GM19328 (cell line): ENCODE results near the gene PSMD3.
"Not testable (repeated sequence)": the region's sequence is repeated elsewhere in the genome, so short reads cannot be mapped to it uniquely, and the experiment has no call there.

Source experiments
- ATAC-seq: cut with Tn5 transposase; IDR thresholded peaks from one replicate; pipeline ENCODE4 v1.9.1; 2021; ENCODE audit warnings: mild to moderate bottlenecking, moderate library complexity; ENCODE audit not compliant: unreplicated experiment

The PSMD3 gene

DNA sequence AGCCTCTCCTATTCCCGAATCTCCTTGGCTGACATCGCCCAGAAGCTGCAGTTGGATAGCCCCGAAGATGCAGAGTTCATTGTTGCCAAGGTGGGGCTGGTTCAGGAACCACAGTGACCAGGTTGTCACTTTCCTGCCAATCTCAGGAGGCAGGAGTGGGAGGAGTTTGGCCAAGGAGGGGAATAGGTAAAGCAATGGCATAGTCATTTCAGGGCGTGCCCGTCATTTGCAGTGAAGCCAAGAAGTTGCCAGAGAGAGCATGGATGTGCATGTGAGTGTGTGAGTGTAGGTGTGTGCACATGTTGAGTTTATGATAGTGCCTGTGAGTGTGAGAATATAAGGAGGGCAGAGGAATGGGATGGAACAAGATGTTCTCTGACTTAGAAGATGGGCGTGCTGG, 14.8 kb downstream of the PSMD3 start:
- no peak for ATAC-seq

GRCh38 chr17:39996162-39996561, 15.6 kb downstream of the PSMD3 start:
- ATAC-seq: no peak

DNA sequence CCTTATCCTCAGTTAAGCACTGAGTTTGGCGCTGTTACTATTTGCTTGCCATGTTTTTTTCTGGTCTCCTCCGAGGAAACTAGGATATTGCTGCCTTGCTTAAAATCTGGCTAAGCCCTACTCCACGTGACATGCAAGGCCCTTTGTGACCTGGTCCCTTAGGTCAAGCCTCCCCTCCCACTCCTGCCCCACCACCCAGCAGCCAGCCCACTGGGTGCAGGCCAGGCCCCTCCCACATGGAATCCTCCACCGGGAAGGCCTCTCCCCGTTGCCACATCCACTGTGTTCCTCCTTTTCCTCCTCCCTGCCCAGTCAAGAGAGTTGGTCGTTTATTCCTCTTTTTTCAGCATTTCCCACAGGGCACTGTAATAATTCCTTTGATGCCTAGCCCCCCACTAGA, 16.2 kb downstream of the PSMD3 start:
- no peak for ATAC-seq

DNA sequence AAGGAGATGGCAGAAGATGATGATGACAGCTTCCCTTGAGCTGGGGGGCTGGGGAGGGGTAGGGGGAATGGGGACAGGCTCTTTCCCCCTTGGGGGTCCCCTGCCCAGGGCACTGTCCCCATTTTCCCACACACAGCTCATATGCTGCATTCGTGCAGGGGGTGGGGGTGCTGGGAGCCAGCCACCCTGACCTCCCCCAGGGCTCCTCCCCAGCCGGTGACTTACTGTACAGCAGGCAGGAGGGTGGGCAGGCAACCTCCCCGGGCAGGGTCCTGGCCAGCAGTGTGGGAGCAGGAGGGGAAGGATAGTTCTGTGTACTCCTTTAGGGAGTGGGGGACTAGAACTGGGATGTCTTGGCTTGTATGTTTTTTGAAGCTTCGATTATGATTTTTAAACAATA, 16.9 kb downstream of the PSMD3 start:
- ATAC-seq: no peak

- no peak for ATAC-seq
These were observed 18.5 kb downstream of the PSMD3 start for GRCh38 chr17:39999067-39999466.

GRCh38 chr17:40000161-40000560, 19.6 kb downstream of the PSMD3 start:
- no peak for ATAC-seq

DNA sequence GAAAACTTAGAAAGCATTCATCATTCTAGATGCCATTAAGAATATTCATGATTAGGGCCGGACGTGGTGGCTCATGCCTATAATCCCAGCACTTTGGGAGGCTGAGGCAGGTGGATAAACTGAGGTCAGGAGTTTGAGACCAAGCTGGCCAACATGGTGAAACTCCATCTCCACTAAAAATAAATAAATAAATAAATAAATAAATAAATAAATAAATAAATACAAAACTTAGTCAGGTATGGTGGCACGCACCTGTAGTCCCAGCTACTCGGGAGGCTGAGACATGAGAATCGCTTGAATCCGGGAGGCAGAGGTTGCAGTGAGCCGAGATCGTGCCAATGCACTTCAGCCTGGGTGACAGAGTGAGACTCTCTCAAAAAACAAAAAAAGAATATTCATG, 20.7 kb downstream of the PSMD3 start:
- ATAC-seq: not testable (repeated sequence)

DNA sequence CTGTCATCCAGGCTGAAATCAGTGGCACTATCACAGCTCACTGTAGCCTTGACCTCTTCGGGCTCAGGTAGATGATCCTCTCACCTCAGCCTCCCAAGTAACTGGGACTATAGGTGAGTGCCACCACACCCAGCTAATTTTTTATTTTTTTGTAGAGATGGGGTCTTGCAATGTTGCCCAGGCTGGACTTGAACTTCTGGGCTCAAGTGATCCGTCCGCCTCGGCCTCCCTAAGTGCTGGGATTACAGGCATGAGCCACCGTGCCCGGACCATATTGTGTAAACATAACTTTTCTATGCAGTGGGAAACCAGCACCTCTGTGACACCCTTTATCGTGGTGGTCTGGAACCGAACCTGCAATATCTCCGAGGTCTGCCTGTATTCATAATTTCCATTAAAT, 23.5 kb downstream of the PSMD3 start:
- no peak for ATAC-seq

DNA sequence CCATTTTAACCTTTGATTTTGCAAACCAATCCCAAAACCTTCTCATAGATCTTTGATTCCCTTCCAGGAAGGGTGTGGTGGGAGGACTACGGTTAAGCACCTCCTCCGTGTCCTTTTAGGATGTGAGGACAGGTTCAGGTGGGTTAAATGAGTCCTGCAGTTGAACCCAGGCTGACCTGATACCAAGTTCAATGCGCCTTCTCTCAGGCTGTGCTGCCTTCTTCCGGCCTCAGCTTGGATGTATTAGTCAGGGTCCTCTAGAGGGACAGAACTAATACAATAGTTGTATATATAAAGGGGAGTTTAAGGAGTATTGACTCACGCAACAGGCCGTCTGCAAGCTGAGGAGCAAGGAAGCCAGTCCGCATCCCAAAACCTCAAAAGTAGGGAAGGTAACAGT, 24.1 kb downstream of the PSMD3 start:
- no peak for ATAC-seq

- ATAC-seq: no peak
These were observed 24.9 kb downstream of the PSMD3 start for GRCh38 chr17:40005520-40005919.

GRCh38 chr17:40010946-40011500, 30.4 kb downstream of the PSMD3 start:
- ATAC-seq: not testable (repeated sequence)

DNA sequence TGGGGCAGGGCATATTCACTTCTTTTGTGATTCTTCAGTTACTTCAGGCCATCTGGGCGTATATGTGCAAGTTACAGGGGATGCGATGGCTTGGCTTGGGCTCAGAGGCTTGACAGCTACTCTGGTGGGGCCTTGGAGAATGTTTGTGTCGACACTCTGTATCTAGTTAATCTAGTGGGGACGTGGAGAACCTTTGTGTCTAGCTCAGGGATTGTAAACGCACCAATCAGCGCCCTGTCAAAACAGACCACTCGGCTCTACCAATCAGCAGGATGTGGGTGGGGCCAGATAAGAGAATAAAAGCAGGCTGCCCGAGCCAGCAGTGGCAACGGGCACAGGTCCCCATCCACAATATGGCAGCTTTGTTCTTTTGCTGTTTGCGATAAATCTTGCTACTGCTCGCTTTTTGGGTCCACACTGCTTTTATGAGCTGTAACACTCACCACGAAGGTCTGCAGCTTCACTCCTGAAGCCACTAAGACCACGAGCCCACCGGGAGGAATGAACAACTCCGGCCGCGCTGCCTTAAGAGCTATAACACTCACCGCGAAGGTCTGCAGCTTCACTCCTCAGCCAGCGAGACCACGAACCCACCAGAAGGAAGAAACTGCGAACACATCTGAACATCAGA, 31.5 kb downstream of the PSMD3 start:
- ATAC-seq: not testable (repeated sequence)

- ATAC-seq: no peak
These were observed 33.9 kb downstream of the PSMD3 start for GRCh38 chr17:40014375-40014980.

DNA sequence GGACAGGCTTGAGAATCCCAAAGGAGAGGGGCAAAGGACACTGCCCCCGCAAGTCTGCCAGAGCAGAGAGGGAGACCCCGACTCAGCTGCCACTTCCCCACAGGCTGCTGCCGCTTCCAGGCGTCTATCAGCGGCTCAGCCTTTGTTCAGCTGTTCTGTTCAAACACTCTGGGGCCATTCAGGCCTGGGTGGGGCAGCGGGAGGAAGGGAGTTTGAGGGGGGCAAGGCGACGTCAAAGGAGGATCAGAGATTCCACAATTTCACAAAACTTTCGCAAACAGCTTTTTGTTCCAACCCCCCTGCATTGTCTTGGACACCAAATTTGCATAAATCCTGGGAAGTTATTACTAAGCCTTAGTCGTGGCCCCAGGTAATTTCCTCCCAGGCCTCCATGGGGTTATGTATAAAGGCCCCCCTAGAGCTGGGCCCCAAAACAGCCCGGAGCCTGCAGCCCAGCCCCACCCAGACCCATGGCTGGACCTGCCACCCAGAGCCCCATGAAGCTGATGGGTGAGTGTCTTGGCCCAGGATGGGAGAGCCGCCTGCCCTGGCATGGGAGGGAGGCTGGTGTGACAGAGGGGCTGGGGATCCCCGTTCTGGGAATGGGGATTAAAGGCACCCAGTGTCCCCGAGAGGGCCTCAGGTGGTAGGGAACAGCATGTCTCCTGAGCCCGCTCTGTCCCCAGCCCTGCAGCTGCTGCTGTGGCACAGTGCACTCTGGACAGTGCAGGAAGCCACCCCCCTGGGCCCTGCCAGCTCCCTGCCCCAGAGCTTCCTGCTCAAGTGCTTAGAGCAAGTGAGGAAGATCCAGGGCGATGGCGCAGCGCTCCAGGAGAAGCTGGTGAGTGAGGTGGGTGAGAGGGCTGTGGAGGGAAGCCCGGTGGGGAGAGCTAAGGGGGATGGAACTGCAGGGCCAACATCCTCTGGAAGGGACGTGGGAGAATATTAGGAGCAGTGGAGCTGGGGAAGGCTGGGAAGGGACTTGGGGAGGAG, 34.7 kb downstream of the PSMD3 start, which contains the start of gene CSF3:
Gene CSF3, plus strand, starts transcription at position 436 of the 993 bp plus-strand sequence. Its CDS starts 35 bp downstream, at position 471.
- ATAC-seq: no peak

- no peak for ATAC-seq
These were observed 35.7 kb downstream of the PSMD3 start for GRCh38 chr17:40015998-40016985.

DNA sequence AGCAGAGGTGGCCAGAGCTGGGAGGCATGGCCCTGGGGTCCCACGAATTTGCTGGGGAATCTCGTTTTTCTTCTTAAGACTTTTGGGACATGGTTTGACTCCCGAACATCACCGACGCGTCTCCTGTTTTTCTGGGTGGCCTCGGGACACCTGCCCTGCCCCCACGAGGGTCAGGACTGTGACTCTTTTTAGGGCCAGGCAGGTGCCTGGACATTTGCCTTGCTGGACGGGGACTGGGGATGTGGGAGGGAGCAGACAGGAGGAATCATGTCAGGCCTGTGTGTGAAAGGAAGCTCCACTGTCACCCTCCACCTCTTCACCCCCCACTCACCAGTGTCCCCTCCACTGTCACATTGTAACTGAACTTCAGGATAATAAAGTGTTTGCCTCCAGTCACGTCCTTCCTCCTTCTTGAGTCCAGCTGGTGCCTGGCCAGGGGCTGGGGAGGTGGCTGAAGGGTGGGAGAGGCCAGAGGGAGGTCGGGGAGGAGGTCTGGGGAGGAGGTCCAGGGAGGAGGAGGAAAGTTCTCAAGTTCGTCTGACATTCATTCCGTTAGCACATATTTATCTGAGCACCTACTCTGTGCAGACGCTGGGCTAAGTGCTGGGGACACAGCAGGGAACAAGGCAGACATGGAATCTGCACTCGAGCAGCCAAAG, 36.9 kb downstream of the PSMD3 start:
- no peak for ATAC-seq

GRCh38 chr17:40018211-40019121, 37.9 kb downstream of the PSMD3 start:
- no peak for ATAC-seq

DNA sequence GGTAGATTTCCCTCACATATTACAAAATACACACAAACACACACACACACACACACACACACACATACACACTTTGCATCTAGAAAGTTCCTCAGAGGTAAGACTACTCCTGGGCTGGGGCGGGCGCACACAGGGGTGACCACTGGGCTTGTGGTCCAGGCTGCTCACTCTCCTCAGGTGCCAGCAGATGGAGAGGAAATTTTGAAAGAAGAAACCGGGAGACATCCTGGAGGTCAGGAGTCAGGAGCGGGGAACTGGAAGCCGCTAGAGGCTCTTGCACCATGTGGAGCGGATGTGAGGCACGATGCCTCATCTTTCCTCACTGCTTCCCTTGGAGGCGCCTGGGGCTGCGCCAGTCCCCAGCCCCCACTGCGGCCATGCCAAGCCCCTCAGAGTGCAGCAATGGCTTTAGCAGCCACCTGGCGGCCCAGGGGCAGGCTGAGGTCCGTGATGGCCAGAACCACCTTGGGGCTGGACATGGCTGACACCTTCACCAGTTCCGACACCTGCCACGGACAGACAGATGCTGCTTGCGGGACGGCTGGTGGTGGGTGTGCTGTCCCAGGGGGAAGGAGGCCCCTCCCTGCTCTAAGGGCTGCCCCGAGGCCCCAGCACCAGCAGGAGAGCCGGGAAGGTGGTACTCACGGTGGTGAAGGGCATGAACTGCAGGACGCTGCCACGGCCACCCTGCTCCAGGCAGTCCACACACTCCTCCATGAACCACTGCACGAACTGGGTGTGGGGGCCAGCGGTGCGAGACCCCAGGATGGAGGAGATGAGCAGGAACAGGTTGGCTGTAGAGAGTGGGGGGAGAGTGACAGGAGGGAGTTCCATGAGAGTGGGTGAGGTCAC, 38.8 kb downstream of the PSMD3 start:
- ATAC-seq: no peak
